Measurements from ENCODE around the gene OPA3.
A peak's percentile ranks its signal among the peaks of the same experiment; 100 is the strongest.

The OPA3 gene

GRCh38 chr19:45568732-45569131, 15.9 kb downstream of the OPA3 start:
- H3K4me3 ChIP-seq (ENCODE audit: low read length): no peak overlapping the region
- DNase-seq (ENCODE audit: low read depth): peak; percentile 94

GRCh38 chr19:45567609-45568008, 17.0 kb downstream of the OPA3 start:
- no peak for TF ChIP-seq CTCF (IDR thresholded peaks at IDR 0.05; ENCODE audit: insufficient read depth, low read depth, low read length, missing control alignments)
- no peak for DNase-seq (ENCODE audit: low read depth)
- H3K4me3 ChIP-seq (ENCODE audit: low read length): no peak overlapping the region

More at GRCh38 chr19:45568732-45569131, 15.9 kb downstream of the OPA3 start:
- TF ChIP-seq CTCF (IDR thresholded peaks at IDR 0.05; ENCODE audit: insufficient read depth, low read depth, low read length, missing control alignments): no peak

- no peak for DNase-seq (ENCODE audit: low read depth)
- H3K4me3 ChIP-seq (ENCODE audit: low read length): no peak overlapping the region
- no peak for TF ChIP-seq CTCF (IDR thresholded peaks at IDR 0.05; ENCODE audit: insufficient read depth, low read depth, low read length, missing control alignments)
Measured at GRCh38 chr19:45564131-45564780, 20.3 kb downstream of the OPA3 start.

GRCh38 chr19:45560686-45561085, 23.9 kb downstream of the OPA3 start:
- H3K4me3 ChIP-seq (ENCODE audit: low read length): no peak overlapping the region
- DNase-seq (ENCODE audit: low read depth): no peak
- TF ChIP-seq CTCF (IDR thresholded peaks at IDR 0.05; ENCODE audit: insufficient read depth, low read depth, low read length, missing control alignments): no peak

- TF ChIP-seq CTCF (IDR thresholded peaks at IDR 0.05; ENCODE audit: insufficient read depth, low read depth, low read length, missing control alignments): no peak
- no peak overlapping the region for H3K4me3 ChIP-seq (ENCODE audit: low read length)
- DNase-seq (ENCODE audit: low read depth): no peak
Measured at GRCh38 chr19:45560038-45560437, 24.6 kb downstream of the OPA3 start.

GRCh38 chr19:45558399-45558878, 26.2 kb downstream of the OPA3 start:
- peak; percentile 88 for TF ChIP-seq CTCF (IDR thresholded peaks at IDR 0.05; ENCODE audit: insufficient read depth, low read depth, low read length, missing control alignments)
- DNase-seq (ENCODE audit: low read depth): peak; percentile 82
- H3K4me3 ChIP-seq (ENCODE audit: low read length): no peak overlapping the region

GRCh38 chr19:45556835-45557234, 27.8 kb downstream of the OPA3 start:
- no peak for DNase-seq (ENCODE audit: low read depth)
- TF ChIP-seq CTCF (IDR thresholded peaks at IDR 0.05; ENCODE audit: insufficient read depth, low read depth, low read length, missing control alignments): no peak
- H3K4me3 ChIP-seq (ENCODE audit: low read length): no peak overlapping the region
